Ectodermal cell (in vitro differentiated cells): ENCODE data around the gene OR51V1.

ENCODE experiments used
- H3K27ac ChIP-seq: 2 replicates; pipeline ENCODE4 v1.7.0; 2013; ENCODE audit warnings: mild to moderate bottlenecking, low read depth, low read length; ENCODE audit not compliant: insufficient read depth, poor library complexity, severe bottlenecking
- H3K27me3 ChIP-seq: 2 replicates; pipeline ENCODE4 v1.7.0; 2013; ENCODE audit warnings: mild to moderate bottlenecking, low read length; ENCODE audit not compliant: insufficient read depth, control insufficient read depth, poor library complexity, severe bottlenecking
- H3K36me3 ChIP-seq: one replicate; pipeline ENCODE4 v1.7.0; 2013; ENCODE audit warnings: low read length; ENCODE audit not compliant: control insufficient read depth, insufficient read depth
- H3K4me1 ChIP-seq: one replicate; pipeline ENCODE4 v1.7.0; 2013; ENCODE audit warnings: low read length; ENCODE audit not compliant: control insufficient read depth, insufficient read depth
- H3K4me3 ChIP-seq: 2 replicates; pipeline ENCODE4 v1.7.0; 2013; ENCODE audit warnings: low read depth, low read length, control low read depth; ENCODE audit not compliant: insufficient read depth
- H3K9me3 ChIP-seq: 2 replicates; pipeline ENCODE4 v1.7.0; 2013; ENCODE audit warnings: mild to moderate bottlenecking, low read length, moderate library complexity; ENCODE audit not compliant: control insufficient read depth
- WGBS, 2 experiments: methylation state at CpG; one replicate each; pipeline ENCODE4 v1.1.7; 2013; ENCODE audit warnings: missing lambda C conversion rate in 2 of 2; 5-methylcytosine and 5-hydroxymethylcytosine counted together

Gene OR51V1

GRCh38 chr11:5241458-5241857 lies 41.0 kb upstream of the OR51V1 start:
- Histone ChIP-seq H3K4me1 (no peaks in the 10 kb centered on the region), H3K27ac (no peak overlapping the region), H3K36me3 (no peaks in the 10 kb centered on the region), H3K27me3 (no peaks in the 10 kb centered on the region), H3K9me3 (no peaks in the 10 kb centered on the region), H3K4me3 (no peak overlapping the region)
- 88 to 94% methylated on average over 2 to 3 of the region's 3 CpGs for WGBS, 2 experiments

GRCh38 chr11:5240458-5240857 lies 40.0 kb upstream of the OR51V1 start:
- Histone ChIP-seq H3K4me3 (no peak overlapping the region), H3K36me3 (no peaks in the 10 kb centered on the region), H3K27ac (no peak overlapping the region), H3K9me3 (no peaks in the 10 kb centered on the region), H3K27me3 (no peaks in the 10 kb centered on the region), H3K4me1 (no peaks in the 10 kb centered on the region)
- WGBS, 2 experiments = 86 to 94% methylated on average over 2 of the region's 2 CpGs

GRCh38 chr11:5240056-5240455 lies 39.6 kb upstream of the OR51V1 start:
- WGBS, 2 experiments = 98 to 100% methylated on average over 1 of the region's 1 CpG
- Histone ChIP-seq H3K9me3 (no peaks in the 10 kb centered on the region), H3K4me1 (no peaks in the 10 kb centered on the region), H3K4me3 (no peak overlapping the region), H3K27me3 (no peaks in the 10 kb centered on the region), H3K36me3 (no peaks in the 10 kb centered on the region), H3K27ac (no peak overlapping the region)

- no peaks in the 10 kb centered on the region for H3K4me1 ChIP-seq
- no peak overlapping the region for H3K27ac ChIP-seq
- no peaks in the 10 kb centered on the region for H3K27me3 ChIP-seq
Measured at GRCh38 chr11:5239046-5239445, 38.6 kb upstream of the OR51V1 start.

GRCh38 chr11:5238486-5238885 lies 38.0 kb upstream of the OR51V1 start:
- Histone ChIP-seq H3K27me3 (no peaks in the 10 kb centered on the region), H3K36me3 (no peaks in the 10 kb centered on the region), H3K4me3 (no peak overlapping the region), H3K4me1 (no peaks in the 10 kb centered on the region), H3K27ac (no peak overlapping the region), H3K9me3 (no peaks in the 10 kb centered on the region)
- 90% methylated on average over 2 of the region's 2 CpGs for WGBS, 2 experiments

More at GRCh38 chr11:5239046-5239445, 38.6 kb upstream of the OR51V1 start:
- Histone ChIP-seq H3K36me3 (no peaks in the 10 kb centered on the region), H3K4me3 (no peak overlapping the region), H3K9me3 (no peaks in the 10 kb centered on the region)

- WGBS, 2 experiments = 97% methylated on average over 2 of the region's 2 CpGs
- H3K36me3 ChIP-seq = no peaks in the 10 kb centered on the region
- no peaks in the 10 kb centered on the region for H3K4me1 ChIP-seq
- no peaks in the 10 kb centered on the region for H3K9me3 ChIP-seq
- no peak overlapping the region for H3K27ac ChIP-seq
- no peaks in the 10 kb centered on the region for H3K27me3 ChIP-seq
- no peak overlapping the region for H3K4me3 ChIP-seq
Measured at GRCh38 chr11:5237420-5237819, 36.9 kb upstream of the OR51V1 start.

DNA sequence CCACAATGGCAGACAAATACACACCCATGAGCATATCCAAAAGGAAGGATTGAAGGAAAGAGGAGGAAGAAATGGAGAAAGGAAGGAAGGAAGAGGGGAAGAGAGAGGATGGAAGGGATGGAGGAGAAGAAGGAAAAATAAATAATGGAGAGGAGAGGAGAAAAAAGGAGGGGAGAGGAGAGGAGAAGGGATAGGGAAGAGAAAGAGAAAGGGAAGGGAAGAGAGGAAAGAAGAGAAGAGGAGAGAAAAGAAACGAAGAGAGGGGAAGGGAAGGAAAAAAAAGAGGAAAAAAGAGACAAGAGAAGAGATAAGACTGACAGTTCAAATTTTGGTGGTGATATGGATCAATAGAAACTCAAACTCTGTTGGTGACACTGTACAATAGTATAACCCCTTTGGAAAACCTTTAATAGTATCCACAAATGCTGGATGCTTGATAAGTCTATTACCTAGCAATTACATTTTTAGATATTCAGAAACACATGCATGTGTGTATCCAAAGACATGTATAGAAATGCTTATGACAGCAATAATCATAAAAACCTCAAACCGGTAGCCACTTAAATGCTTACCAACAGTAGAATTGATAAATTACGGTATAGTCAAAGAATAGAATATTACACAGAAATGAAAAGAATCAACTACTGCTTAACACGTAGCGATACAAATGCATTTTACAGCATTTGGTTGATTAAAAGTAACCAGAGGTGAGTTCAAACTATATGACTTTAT lies 35.0 kb upstream of the OR51V1 start:
- Histone ChIP-seq H3K4me1 (no peaks in the 10 kb centered on the region), H3K36me3 (no peaks in the 10 kb centered on the region)
- 94 to 96% methylated on average over 1 to 5 of the region's 5 CpGs for WGBS, 2 experiments

GRCh38 chr11:5234381-5234834 lies 33.9 kb upstream of the OR51V1 start, which contains the start of gene HBD:
Gene HBD, minus strand, starts transcription at chr11:5234483. Its CDS starts 50 bp downstream, at chr11:5234433.
- Histone ChIP-seq H3K27me3 (no peaks in the 10 kb centered on the region), H3K4me1 (no peaks in the 10 kb centered on the region), H3K9me3 (no peaks in the 10 kb centered on the region), H3K27ac (no peak within 1 kb of the TSS), H3K4me3 (no peak within 1 kb of the TSS), H3K36me3 (no peaks in the 10 kb centered on the region)
- 87 to 96% methylated on average over 2 of the region's 2 CpGs for WGBS, 2 experiments

More for the DNA sequence above, 35.0 kb upstream of the OR51V1 start:
- Histone ChIP-seq H3K4me3 (no peak overlapping the region), H3K9me3 (no peaks in the 10 kb centered on the region), H3K27ac (no peak overlapping the region), H3K27me3 (no peaks in the 10 kb centered on the region)

DNA sequence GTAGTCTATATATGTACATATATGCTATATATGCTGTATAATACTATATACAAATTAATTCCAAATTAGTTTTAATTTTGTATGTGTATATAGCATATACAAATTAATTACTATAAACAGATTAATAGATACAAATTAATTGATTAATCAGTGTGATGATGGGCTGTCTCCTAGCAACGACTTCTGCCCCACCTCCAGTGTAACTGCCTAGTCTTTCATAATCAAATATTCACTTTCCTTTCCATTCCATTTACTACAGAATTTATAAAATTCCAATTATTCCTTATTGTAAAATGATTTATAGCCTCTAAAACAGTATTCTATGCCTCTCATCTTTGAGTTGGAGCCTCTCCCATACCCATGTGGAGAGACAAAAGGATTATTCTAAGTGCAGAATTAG lies 32.8 kb upstream of the OR51V1 start:
- Histone ChIP-seq H3K4me3 (no peak overlapping the region), H3K27me3 (no peaks in the 10 kb centered on the region), H3K27ac (no peak overlapping the region), H3K36me3 (no peaks in the 10 kb centered on the region), H3K9me3 (no peaks in the 10 kb centered on the region), H3K4me1 (no peaks in the 10 kb centered on the region)
- whole genome bisulfite sequencing, 2 experiments = 100% methylated on average over 1 of the region's 1 CpG

- WGBS, 2 experiments = 94 to 100% methylated on average over 2 of the region's 2 CpGs
Measured at GRCh38 chr11:5232821-5233220, 32.3 kb upstream of the OR51V1 start.

More at GRCh38 chr11:5232821-5233220, 32.3 kb upstream of the OR51V1 start:
- Histone ChIP-seq H3K27me3 (no peaks in the 10 kb centered on the region), H3K4me1 (no peaks in the 10 kb centered on the region), H3K36me3 (no peaks in the 10 kb centered on the region), H3K4me3 (no peak overlapping the region), H3K9me3 (no peaks in the 10 kb centered on the region), H3K27ac (no peak overlapping the region)
